CD4-positive, CD25-positive, alpha-beta regulatory T cell (primary cell): ENCODE data around the gene POLA1. TPM values are rescaled to one million over a fixed set of nuclear protein-coding genes. Genes with fewer than 3 reads are reported as not detected.
A peak's percentile ranks its signal among the peaks of the same experiment; 100 is the strongest.

Experiments used
- ATAC-seq, 2 donors: fragments of 150-1000 bp; cut with Tn5 transposase; one replicate each; pipeline ENCODE4 v1.10.0; 2021; ENCODE audit warnings: low read depth in 2 of 2, moderate number of reproducible peaks in 2 of 2, moderate library complexity in 1 of 2
- DNase-seq, 3 donors: peaks; one replicate each; pipeline versions ENCODE4 v3.0.0 to v3.0.0-alpha.2; 2012 to 2022; ENCODE audit warnings: mixed read lengths in 1 of 3
- H3K27ac ChIP-seq: one replicate; pipeline ENCODE4 v1.7.0; 2013; ENCODE audit warnings: mild to moderate bottlenecking, low read length; ENCODE audit not compliant: insufficient read depth, poor library complexity, severe bottlenecking
- H3K27me3 ChIP-seq: one replicate; pipeline ENCODE4 v1.7.0; 2013; ENCODE audit warnings: low read length; ENCODE audit not compliant: control insufficient read depth, insufficient read depth
- H3K36me3 ChIP-seq: one replicate; pipeline ENCODE4 v1.7.0; 2013; ENCODE audit warnings: mild to moderate bottlenecking, low read length, moderate library complexity; ENCODE audit not compliant: control insufficient read depth, insufficient read depth
- H3K4me1 ChIP-seq: 2 replicates; pipeline ENCODE4 v1.7.0; 2013; ENCODE audit warnings: mild to moderate bottlenecking, low read length; ENCODE audit not compliant: insufficient read depth, control insufficient read depth, poor library complexity, severe bottlenecking
- H3K4me3 ChIP-seq: one replicate; pipeline ENCODE4 v1.7.0; 2013; ENCODE audit warnings: low read depth, mild to moderate bottlenecking, low read length, moderate library complexity
- H3K9me3 ChIP-seq, 2 experiments: 1 replicate in 1 of 2; 2 replicates in 1 of 2; pipeline ENCODE4 v1.7.0; 2013; ENCODE audit warnings: low read length in 2 of 2, mild to moderate bottlenecking in 1 of 2, moderate library complexity in 1 of 2; ENCODE audit not compliant: control insufficient read depth in 2 of 2
- H3K27ac Mint-ChIP-seq, 3 donors: one replicate each; pipeline ENCODE4 v1.8.0; 2020 to 2022; ENCODE audit warnings: mild to moderate bottlenecking in 3 of 3, mixed read lengths in 3 of 3, moderate library complexity in 2 of 3
- H3K27me3 Mint-ChIP-seq: one replicate; pipeline ENCODE4 v1.8.0; 2022; ENCODE audit warnings: mild to moderate bottlenecking, mixed read lengths
- H3K36me3 Mint-ChIP-seq: one replicate; pipeline ENCODE4 v1.8.0; 2020; ENCODE audit warnings: mixed read lengths
- H3K4me1 Mint-ChIP-seq, 4 donors: one replicate each; pipeline ENCODE4 v1.8.0; 2020 to 2022; ENCODE audit warnings: mixed read lengths in 4 of 4, mild to moderate bottlenecking in 1 of 4
- H3K4me3 Mint-ChIP-seq, 4 donors: one replicate each; pipeline ENCODE4 v1.8.0; 2020 to 2022; ENCODE audit warnings: mild to moderate bottlenecking in 4 of 4, mixed read lengths in 4 of 4, moderate library complexity in 3 of 4
- H3K9me3 Mint-ChIP-seq, 7 donors: one replicate each; pipeline ENCODE4 v1.8.0; 2020 to 2022; ENCODE audit warnings: mixed read lengths in 7 of 7, mild to moderate bottlenecking in 3 of 7, moderate library complexity in 2 of 7
- polyA plus RNA-seq, 4 donors: library from polyadenylated mRNA; unstranded; fragments of 300-500 nt; fragmentation: Illumina TruSeq; gene quantifications; one replicate each; pipeline ENCODE4 v1.2.3, GENCODE V29; 2021
- total RNA-seq: library from RNA; stranded (reverse); gene quantifications from one replicate; pipeline ENCODE4 v1.2.3, GENCODE V29; 2022

POLA1 gene
- total and polyA plus RNA-seq, 5 donors from 2014 or later = 3.1 to 10.2 (median 4.7) TPM

DNA sequence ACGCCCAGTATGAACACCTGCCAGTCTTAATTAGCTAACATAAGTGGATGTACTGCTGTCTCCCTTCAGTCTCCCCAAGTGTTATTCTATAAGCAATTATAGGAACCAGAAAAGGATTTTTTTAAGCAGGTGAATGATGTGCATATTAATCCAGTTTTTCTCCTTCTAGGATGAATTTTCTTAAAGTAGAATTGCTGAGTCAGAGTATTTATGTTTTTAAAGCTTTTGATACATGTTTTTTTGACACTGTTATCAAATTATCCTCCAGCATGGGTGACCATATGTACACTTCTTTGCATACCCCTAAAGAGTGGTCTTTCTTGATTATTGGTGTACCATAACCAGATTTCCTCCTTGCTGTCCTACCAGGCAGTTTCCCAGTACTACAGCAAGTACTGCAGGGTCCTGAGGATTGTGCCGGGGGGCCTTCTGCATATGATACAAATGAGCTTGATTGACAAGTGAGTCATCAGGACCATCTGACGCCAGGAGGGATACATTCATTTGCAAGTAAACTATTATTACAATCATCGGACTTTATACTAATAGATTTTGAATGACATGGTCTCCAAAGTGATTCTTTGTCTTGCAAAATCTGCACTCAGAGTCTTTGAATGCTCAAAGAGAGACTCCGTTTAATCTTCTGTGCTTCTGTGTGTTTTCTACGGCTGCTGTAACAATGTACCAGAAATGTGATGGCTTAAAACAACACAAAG lies 35.9 kb upstream of the POLA1 start:
- H3K4me3 ChIP-seq = no peak overlapping the region
- H3K27ac ChIP-seq = no peak overlapping the region
- H3K4me1 ChIP-seq = no peaks in the 10 kb centered on the region
- Mint-ChIP-seq H3K4me1 (no peaks in the 10 kb centered on the region), H3K9me3 (peaks cover 0 to 1% (median 0%) of the 10 kb centered on the region in 7 donors), H3K4me3 (no peak overlapping the region), H3K27ac (no peak overlapping the region), H3K27me3 (peaks cover 4% of the 10 kb centered on the region), H3K36me3 (no peaks in the 10 kb centered on the region)
- no peaks in the 10 kb centered on the region for H3K36me3 ChIP-seq
- no peaks in the 10 kb centered on the region for H3K9me3 ChIP-seq
- no peaks in the 10 kb centered on the region for H3K27me3 ChIP-seq
- DNase-seq (no peak), ATAC-seq (no peak)

GRCh38 chrX:24658421-24658820 lies 35.3 kb upstream of the POLA1 start:
- H3K4me1 Mint-ChIP-seq = no peaks in the 10 kb centered on the region
- no peaks in the 10 kb centered on the region for H3K36me3 Mint-ChIP-seq
- no peaks in the 10 kb centered on the region for H3K9me3 ChIP-seq
- ATAC-seq (no peak), DNase-seq (no peak)
- H3K27ac ChIP-seq = no peak overlapping the region
- no peaks in the 10 kb centered on the region for H3K27me3 Mint-ChIP-seq
- H3K9me3 Mint-ChIP-seq = no peaks in the 10 kb centered on the region
- H3K36me3 ChIP-seq = no peaks in the 10 kb centered on the region
- no peak overlapping the region for H3K27ac Mint-ChIP-seq
- no peak overlapping the region for H3K4me3 ChIP-seq
- no peaks in the 10 kb centered on the region for H3K27me3 ChIP-seq
- no peak overlapping the region for H3K4me3 Mint-ChIP-seq
- H3K4me1 ChIP-seq = no peaks in the 10 kb centered on the region

DNA sequence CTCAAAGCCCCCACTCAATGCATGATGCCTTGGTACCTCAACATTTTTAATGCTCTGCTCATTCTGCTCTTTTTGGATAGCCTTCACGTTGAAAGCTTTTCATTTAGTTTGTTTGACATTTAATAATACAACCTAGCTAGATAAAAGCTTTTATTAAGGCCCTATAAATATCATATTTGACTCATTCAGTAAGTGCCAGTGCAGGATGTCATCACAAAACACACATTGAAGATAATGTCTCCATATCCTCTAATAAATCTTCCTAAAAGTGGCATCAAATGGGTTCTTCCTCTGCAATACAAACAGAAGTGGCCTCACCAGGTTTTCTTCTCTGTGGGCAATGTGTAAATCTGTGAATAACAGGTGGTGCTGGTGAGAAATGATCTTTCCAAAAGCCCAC lies 34.6 kb upstream of the POLA1 start:
- Histone ChIP-seq H3K27ac (no peak overlapping the region), H3K4me3 (no peak overlapping the region), H3K9me3 (no peaks in the 10 kb centered on the region), H3K36me3 (no peaks in the 10 kb centered on the region), H3K4me1 (no peaks in the 10 kb centered on the region), H3K27me3 (no peaks in the 10 kb centered on the region)
- no peaks in the 10 kb centered on the region for H3K9me3 Mint-ChIP-seq
- H3K27ac Mint-ChIP-seq = no peak overlapping the region
- H3K4me3 Mint-ChIP-seq = no peak overlapping the region
- no peak for ATAC-seq
- H3K27me3 Mint-ChIP-seq = no peaks in the 10 kb centered on the region
- H3K4me1 Mint-ChIP-seq = no peaks in the 10 kb centered on the region
- no peaks in the 10 kb centered on the region for H3K36me3 Mint-ChIP-seq
- no peak for DNase-seq

- Histone ChIP-seq H3K9me3 (no peaks in the 10 kb centered on the region), H3K36me3 (no peaks in the 10 kb centered on the region), H3K27me3 (no peaks in the 10 kb centered on the region), H3K4me1 (no peaks in the 10 kb centered on the region), H3K27ac (no peak overlapping the region), H3K4me3 (no peak overlapping the region)
- no peak for ATAC-seq
- no peak overlapping the region for H3K27ac Mint-ChIP-seq
- DNase-seq = no peak
- no peaks in the 10 kb centered on the region for H3K27me3 Mint-ChIP-seq
- H3K4me1 Mint-ChIP-seq = no peaks in the 10 kb centered on the region
- H3K4me3 Mint-ChIP-seq = no peak overlapping the region
- no peaks in the 10 kb centered on the region for H3K36me3 Mint-ChIP-seq
- no peaks in the 10 kb centered on the region for H3K9me3 Mint-ChIP-seq
These were observed 34.1 kb upstream of the POLA1 start for GRCh38 chrX:24659646-24660045.

DNA sequence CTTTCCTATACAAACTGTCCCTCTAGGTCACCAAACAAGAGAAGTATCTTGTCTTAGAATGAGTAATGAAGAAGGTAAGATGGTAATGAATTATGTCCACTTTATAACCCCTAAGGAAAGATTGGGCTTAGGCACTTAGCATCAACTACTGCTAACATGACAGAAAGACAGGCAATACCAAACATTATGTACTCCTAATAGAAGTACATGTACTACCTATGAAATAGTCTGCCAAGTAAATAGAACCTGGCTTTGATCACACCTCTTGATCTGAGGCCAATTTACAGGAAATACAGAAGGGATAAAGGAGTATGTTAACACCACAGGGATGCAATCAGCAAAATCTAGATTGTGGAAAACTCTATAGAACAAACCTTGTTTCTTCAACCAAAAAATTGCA lies 32.4 kb upstream of the POLA1 start:
- Histone ChIP-seq H3K4me1 (no peaks in the 10 kb centered on the region), H3K9me3 (no peaks in the 10 kb centered on the region), H3K27ac (no peak overlapping the region), H3K4me3 (no peak overlapping the region), H3K27me3 (no peaks in the 10 kb centered on the region), H3K36me3 (no peaks in the 10 kb centered on the region)
- Mint-ChIP-seq H3K4me1 (no peaks in the 10 kb centered on the region), H3K36me3 (no peaks in the 10 kb centered on the region), H3K27me3 (no peaks in the 10 kb centered on the region), H3K4me3 (no peak overlapping the region), H3K9me3 (peaks cover 0 to under 1% (median 0%) of the 10 kb centered on the region in 7 donors), H3K27ac (no peak overlapping the region)
- DNase-seq (no peak), ATAC-seq (no peak)

DNA sequence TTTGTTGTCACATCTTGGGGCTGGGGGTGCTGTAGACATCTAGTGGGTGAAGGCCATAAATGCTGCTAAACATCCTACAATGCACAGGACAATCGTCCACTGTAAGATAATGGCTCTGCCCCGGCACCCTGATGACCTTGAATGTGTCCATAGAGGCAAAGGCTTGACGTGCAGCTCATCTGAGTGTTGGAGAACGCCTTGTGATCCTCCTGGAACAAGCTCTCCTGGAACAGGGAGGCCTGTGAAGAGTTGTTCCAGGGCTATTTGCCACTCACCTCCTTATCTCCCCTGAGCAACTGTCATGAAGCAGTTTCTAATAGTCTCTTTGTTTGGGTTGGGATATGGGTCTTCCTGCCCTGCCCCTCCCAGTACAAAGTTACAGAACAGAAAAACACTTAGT lies 31.4 kb upstream of the POLA1 start:
- H3K27me3 ChIP-seq = no peaks in the 10 kb centered on the region
- no peaks in the 10 kb centered on the region for H3K9me3 ChIP-seq
- Mint-ChIP-seq H3K27ac (peak overlapping the region in 1 of 3 donors; percentile 52), H3K27me3 (no peaks in the 10 kb centered on the region), H3K4me3 (no peak overlapping the region), H3K4me1 (no peaks in the 10 kb centered on the region), H3K9me3 (peaks cover 0 to 2% (median 0%) of the 10 kb centered on the region in 7 donors), H3K36me3 (no peaks in the 10 kb centered on the region)
- no peaks in the 10 kb centered on the region for H3K36me3 ChIP-seq
- H3K4me1 ChIP-seq = no peaks in the 10 kb centered on the region
- ATAC-seq = no peak
- no peak overlapping the region for H3K27ac ChIP-seq
- DNase-seq = no peak
- H3K4me3 ChIP-seq = no peak overlapping the region

DNA sequence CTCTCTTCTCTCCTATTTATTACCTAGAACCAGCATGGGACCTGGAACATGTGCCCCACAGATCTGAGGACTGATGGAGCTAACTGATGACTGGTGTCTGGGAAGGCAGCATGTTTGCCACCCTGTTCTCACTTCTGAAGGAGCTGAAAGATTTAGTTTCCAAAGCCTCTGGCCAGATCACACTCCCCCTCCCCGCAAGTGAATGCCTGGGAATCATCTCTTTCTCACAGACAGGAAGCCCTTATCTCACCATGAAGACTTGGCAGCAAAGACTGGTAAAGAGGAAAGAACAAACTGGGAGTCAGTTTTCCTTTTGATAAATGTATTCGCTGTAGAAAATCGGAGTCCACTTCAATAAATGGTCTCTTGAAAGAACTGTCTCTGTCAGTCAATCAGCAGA lies 25.6 kb upstream of the POLA1 start:
- H3K27me3 ChIP-seq = peaks cover 1% of the 10 kb centered on the region
- DNase-seq = no peak
- H3K36me3 Mint-ChIP-seq = no peaks in the 10 kb centered on the region

GRCh38 chrX:24672701-24673190 lies 21.0 kb upstream of the POLA1 start:
- H3K36me3 Mint-ChIP-seq = no peaks in the 10 kb centered on the region
- no peaks in the 10 kb centered on the region for H3K9me3 ChIP-seq
- H3K4me1 ChIP-seq = peaks cover 3% of the 10 kb centered on the region
- no peaks in the 10 kb centered on the region for H3K4me1 Mint-ChIP-seq
- H3K27me3 ChIP-seq = peaks cover 1% of the 10 kb centered on the region
- H3K27me3 Mint-ChIP-seq = peaks cover 9% of the 10 kb centered on the region
- no peak overlapping the region for H3K27ac ChIP-seq
- H3K4me3 Mint-ChIP-seq = no peak overlapping the region
- H3K4me3 ChIP-seq = no peak overlapping the region
- ATAC-seq = no peak
- H3K27ac Mint-ChIP-seq = no peak overlapping the region
- H3K36me3 ChIP-seq = no peaks in the 10 kb centered on the region
- H3K9me3 Mint-ChIP-seq = peaks cover 0 to 2% (median 0%) of the 10 kb centered on the region in 7 donors
- no peak for DNase-seq

More for the DNA sequence above, 25.6 kb upstream of the POLA1 start:
- H3K4me1 Mint-ChIP-seq = no peaks in the 10 kb centered on the region
- no peak for ATAC-seq
- peaks cover 0 to 2% (median 0%) of the 10 kb centered on the region in 7 donors for H3K9me3 Mint-ChIP-seq
- H3K27ac ChIP-seq = no peak overlapping the region
- H3K4me3 ChIP-seq = no peak overlapping the region
- H3K27ac Mint-ChIP-seq = no peak overlapping the region
- no peak overlapping the region for H3K4me3 Mint-ChIP-seq
- no peaks in the 10 kb centered on the region for H3K4me1 ChIP-seq
- no peaks in the 10 kb centered on the region for H3K9me3 ChIP-seq
- H3K27me3 Mint-ChIP-seq = peaks cover 4% of the 10 kb centered on the region
- no peaks in the 10 kb centered on the region for H3K36me3 ChIP-seq
